ENCODE measurements around the gene WWC2.
"Not testable (repeated sequence)": the region's sequence is repeated elsewhere in the genome, so short reads cannot be mapped to it uniquely, and the experiment has no call there.

The WWC2 gene

DNA sequence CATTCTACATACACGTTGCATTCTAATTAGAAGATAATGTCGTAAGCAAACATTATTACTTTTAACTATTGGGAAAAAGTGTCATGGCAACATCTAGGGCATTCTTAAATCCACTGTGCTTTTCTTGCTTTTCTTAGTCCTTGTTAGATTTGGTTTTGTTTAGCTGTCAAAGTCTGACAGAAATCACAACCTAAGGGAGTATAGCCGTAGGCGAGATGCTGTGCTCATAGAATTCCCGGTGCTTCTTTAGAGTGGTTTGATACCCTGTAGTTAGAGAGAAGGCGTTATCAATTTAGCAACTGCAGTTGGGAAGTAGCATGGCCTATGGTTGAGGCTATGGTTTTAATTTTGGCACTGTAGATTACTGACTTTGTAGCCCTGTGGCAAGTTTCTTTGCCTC lies 45.7 kb downstream of the WWC2 start:
- no peak for DNase-seq

DNA sequence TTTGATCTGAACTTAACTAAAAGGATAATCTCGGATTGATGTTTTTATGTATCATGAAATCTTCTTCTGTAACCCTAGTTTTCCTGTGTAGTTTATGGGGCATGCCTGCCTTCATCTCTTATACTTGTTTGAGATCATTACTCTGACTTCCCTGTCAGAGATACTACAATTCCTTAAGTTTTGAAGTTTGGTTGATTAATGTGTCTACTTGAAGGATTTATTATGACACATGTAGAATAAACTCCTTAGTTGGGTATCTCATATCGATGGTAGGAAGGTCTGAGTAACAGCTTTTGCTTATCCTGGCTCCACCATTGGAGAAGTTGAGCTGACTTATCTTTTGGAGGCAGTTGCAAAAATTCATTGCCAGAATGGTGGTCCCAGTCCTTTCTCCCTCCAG lies 46.7 kb downstream of the WWC2 start:
- no peak for DNase-seq

DNA sequence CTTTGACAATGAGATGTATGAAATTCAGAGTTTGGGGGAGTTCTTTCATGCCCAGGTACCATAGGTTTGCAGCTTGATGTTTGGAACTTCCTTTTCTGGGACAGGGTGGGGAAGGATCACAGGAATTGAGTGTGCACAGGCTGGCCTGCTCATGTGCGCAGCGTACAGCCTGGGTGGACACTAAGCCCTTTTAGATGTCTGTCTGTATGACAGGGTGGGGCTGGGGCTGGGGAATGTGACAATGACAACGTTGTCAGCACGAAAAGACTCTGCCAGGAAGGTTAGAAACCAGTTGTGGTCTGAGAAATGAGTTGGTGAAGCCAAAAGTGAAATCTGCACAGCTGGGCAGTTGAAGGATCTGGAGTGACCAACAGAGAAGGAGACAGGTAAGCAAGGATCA lies 47.4 kb downstream of the WWC2 start:
- DNase-seq, result no peak

DNA sequence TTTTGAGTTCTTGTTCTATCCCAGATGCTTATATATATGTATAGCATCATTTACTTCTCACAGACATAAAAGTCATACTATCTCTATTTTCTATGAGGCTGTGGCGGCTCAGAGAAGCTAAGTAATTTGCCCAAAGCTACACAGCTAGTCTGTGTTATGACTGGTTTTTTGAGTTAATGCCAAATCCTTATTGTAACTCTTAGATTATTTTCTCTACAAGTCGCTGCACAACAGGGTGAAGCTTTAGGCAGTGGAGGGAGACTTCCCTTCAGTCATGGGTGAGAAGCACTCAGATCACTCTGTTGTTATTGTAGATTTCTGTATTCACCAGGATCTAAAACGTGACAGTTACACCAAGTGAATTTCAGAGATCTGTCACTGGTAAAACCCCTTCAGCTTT lies 48.1 kb downstream of the WWC2 start:
- no peak for DNase-seq

DNA sequence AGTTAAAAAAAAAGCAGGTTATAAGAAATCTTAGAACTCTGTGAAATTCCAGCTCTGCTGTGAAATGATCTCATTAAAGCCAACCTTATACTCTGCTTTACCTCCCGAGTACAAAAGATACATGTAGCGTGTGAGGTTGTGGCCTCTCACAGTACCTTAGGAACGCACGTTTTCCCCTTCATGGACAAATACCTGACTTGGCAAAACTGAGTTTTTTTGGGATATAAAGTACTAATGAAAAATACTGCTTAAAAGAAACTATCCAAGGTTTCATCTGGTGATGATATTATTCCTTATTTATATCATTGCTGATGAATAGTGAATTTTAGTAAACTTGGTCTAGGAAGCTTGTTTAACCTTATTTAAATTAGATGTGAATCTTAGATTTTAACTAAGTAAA lies 48.9 kb downstream of the WWC2 start:
- DNase-seq, result no peak

DNA sequence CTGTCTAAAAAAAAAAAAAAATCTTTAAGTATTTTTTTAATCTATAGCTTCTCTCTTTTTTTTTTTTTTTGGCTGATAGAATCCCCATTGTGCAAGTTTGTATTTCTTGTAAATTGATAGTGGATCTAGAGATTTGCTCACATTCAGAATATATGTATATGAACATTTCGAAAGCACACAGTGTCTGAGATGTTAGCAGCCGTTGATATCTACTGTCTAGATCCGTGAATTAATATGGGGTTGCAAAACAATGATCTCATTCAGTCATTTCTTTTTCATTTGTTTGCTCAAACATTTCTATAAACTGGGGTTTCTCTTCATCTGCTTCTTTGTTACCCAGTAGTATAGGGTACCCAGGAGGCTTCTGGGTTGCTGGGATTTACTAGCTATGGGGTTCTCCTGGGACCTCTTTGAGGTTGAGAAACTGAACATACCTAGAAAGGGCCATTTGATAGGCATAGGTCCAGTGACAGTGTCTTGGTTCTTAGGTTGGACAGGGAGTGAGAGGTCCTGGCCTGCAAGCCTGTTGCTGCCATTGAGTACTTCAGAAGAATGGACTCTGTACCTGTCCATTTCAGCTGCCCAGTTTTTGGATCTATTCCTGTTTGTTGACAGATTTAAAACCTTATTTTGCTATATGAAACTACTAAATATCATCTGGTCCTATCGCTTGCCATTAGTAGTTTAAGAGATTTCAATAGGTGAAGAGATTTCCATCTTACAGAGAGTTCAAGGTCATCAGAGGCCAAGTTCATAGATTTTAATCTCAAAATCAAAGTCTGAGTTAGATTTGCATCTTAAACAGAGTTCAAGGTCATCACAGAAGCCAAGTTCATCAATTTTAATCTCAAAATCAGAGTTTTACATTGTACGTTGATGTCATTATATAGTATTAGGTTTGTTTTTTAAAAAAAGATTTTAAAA lies 50.8 kb downstream of the WWC2 start:
- no peak for DNase-seq

DNA sequence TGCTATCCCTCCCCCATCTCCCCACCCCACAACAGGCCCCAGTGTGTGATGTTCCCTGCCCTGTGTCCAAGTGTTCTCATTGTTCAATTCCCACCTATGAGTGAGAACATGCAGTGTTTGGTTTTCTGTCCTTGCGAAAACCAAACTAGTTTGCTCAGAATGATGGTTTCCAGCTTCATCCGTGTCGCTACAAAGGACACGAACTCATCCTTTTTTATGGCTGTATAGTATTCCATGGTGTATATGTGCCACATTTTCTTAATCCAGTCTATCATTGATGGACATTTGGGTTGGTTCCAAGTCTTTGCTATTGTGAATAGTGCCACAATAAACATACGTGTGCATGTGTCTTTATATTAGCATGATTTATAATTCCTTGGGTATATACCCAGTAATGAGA lies 51.6 kb downstream of the WWC2 start:
- not testable (repeated sequence) for DNase-seq

DNA sequence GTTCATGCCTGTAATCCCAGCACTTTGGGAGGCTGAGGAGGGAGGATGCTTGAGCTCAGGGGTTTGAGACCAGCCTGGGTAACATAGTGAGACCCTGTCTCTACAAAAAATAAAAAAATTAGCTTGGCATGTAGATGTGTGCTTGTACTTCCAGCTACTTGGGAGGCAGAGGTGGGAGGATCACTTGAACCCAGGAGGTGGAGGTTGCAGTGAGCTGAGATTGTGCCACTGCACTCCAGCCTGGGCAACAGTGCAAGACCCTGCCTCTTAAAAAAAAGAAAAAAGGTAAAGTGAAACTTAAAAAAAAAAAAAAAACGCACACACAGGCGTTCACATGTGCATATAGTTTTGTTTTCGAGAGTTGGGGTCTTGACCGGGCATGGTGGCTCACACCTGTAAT lies 53.2 kb downstream of the WWC2 start:
- DNase-seq, result not testable (repeated sequence)

DNA sequence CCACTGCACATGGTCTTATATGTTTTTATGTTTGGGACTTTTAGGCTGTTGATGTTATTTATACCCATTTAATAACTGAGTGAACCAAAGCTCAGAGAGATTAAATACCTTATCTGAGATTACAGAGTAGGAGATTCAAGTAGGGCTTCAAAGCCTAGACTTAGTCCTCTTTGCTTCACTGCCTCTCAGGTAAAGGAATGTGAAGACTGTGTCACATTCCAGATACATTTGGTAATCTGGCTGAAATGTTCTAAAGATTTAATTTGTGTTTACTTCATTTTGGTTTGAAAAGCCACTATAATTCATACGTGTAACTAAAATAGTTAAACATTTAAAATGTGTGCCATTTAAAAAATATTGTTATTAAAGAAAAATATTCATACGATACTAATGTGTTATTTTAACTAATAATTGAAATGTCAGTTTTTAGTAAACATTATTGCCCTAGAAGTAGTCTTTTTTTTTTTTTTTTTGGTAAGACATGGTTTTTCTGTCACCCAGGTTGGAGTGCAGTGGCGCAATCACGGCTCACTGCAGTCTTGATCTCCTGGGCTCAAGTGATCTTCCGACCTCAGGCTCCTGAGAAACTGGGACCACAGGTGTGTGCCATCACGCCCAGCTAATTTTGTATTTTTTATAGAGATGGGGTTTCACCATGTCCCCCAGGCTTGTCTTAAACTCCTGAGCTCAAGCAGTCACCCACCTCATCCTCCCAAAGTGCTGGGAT lies 54.3 kb downstream of the WWC2 start:
- no peak for DNase-seq

DNA sequence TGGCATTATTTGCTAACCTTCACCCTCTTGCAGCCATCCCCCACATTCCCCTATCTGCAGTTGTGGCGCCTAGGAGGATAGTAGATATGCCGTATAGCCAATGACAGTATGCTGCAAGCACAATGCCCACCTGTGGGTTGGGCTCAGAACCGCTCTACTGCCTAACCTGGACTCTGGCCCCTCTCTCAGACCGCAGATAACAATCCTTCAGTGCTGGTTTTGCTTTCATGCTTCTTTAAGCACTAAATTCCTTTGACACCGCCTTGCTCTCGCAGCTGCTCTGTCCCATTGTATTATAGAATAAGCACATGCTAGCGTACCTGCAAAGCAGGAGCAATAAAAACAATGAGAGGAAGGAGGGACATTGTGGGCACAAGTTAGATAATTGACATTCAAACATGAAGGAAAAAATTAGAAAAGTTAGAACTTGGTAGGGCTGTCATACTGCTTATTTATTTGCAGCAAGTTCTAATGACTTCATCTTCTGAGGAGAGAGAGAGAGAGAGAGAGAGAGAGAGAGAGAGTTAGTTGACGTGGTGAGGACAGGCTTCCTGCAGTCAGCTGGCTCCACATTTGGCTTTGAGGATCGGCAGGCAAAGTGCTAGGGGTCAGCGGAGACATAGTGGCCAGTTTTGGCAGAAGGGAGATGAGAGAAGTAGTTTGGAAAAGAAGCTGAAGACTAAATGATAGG lies 55.8 kb downstream of the WWC2 start:
- no peak for DNase-seq

DNA sequence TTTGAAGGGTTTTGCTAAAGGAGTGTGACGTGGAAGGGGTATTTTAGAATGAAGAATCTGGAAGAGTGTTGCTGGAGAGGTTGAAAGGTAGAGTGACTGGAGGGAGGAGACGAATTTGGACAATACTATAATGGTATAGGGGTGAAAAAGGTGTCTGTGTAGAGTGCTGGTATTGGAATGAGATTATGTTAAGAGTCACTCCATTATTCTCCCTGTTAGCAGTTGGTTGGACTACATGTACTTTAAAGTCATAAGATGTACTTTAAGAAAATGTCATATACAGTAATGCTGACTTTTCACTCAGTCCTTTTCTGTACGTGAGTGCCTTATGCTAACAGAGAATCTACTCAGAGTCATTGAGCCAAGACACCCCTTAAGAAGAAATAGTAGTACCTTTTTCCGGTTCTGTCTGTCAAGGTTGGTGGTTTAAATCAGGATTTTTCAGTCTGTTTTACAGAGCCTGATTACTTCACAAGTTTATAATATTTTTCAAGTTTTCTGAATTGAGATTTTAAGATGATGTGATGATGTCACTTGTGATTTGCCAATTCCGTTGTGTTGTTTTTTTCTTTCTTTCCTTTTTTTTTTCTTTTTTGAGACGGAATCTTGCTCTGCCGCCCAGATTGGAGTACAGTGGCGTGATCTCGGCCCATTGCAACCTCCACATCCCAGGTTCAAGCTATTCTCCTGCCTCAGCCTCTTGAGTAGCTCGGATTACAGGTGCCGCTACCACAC lies 56.6 kb downstream of the WWC2 start:
- DNase-seq, result no peak

DNA sequence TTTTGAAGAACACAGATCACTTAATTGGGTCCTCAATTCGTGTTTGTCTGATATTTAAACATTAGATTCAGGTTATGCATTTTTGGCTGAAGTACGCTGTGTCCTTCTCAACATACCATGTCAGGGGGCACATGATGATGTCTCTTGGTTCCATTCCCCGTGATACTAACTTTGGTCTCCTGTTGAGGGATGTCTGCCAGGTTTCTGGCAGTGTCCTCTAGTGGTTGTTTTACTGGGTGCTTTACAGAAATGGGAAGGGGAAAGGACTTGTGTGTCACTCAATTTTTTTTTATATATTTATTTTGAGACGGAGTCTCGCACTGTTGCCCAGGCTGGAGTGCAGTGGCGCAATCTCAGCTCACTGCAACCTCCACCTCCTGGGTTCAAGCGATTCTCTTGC lies 58.2 kb downstream of the WWC2 start:
- DNase-seq, result no peak

DNA sequence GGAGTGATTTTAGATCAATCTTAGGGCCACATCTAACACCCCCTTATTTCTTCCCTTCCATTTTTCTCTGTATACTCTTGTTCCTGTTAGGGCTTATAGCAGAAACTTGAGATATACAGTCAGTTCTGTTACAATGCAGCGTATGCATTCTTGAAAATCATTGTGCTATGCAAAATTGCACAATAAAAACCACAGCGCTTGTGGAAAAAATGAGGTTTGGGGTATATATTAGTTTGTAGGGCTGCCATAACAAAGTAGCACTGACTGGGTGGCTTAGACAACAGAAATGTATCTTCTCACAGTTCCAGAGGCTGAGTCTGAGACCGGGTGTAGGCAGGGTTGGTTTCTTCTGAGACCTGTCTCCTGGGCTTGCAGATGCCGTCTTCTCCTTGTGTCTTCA lies 59.0 kb downstream of the WWC2 start:
- no peak for DNase-seq

DNA sequence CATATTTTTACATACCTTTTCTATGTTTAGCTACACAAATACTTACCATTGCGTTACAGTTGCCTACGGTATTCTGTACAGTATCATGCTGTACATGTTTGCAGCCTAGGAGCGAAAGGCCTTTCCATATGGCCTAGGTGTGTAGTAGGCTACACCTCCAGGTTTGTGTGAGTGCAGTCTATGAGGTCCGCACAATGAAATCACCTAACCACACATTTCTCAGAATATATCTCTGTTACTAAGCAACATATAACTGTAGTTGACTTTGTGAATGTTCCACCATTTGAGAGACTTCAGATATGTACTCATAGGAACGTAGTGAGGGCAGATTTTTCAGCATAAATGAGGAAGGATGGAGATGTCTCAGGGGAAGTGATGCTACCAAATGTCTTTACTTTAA lies 62.6 kb downstream of the WWC2 start:
- no peak for DNase-seq

DNA sequence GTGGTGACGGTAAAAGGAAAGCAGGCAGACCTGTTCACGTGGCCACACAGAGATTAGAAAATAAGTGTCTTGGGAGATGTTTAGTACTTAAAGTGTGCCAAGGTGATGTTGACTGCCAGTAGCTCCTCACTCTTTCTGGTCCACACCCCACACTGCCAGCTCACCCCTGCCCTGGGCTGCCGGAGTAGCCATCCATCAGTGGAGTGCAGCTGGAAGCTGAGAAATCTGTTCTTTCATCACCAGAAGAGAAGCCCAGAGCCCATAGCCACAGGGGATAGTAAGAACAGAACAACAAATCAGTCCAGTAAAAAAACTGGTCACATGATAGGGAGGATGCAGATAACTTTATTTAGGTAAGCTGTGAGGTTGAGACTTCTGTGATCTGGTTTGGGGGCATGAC lies 64.1 kb downstream of the WWC2 start:
- DNase-seq, result no peak

DNA sequence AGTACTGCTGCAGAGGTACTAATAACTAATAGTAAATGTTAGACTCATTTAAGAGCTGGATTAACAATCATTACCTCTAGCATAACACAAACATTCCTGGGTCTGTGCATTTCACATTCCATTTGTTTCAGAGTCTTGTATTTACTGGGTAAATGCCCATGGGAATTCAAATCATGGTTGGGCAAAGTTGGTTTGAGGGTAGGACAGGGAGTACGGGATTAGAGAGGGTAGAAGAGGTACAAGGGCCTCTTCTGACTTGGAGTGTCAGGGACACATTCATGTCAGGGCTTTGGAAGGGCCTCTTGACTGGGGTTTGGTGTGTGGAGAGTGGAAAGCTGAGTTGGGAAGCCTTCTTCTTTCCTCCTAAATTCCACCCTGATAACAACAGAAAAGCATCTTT lies 65.9 kb downstream of the WWC2 start:
- no peak for DNase-seq

DNA sequence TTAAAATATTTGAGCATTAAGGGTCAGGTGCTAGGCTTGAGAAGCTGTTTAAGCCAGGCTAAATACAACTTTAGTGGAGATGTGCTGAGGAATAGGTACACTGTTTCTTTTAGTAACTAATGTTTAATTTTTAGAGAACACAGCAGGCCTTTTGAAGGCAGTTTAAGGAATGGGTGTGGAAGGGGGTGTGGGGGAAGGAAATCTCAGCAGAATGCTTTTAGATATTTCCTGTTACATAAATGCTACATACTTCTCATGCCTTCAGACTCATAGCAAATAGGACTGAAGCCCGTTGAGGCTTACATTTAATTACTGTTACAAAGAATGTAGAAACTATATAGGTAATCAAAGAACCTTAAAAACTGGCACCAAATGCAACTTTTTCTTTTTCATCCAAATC lies 66.3 kb downstream of the WWC2 start:
- no peak for DNase-seq

DNA sequence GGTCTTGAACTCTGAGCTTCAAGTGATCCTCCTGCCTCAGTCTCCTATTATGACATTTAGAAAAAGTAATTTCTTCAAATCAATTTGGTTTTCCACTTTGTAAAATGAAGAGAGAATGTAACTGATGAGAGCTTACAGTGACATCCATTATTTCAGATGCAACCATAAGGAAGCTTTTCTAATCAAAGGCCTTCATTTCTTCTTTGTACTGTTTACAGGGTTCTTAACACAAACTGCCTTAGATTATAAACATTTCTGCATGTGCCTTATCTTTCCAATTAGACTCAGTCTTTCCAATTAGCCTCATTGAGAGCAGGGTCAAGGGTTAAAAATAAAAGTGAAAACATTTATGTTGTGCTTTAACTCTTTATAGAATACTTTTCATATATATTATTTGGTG lies 71.8 kb downstream of the WWC2 start:
- DNase-seq, result no peak

DNA sequence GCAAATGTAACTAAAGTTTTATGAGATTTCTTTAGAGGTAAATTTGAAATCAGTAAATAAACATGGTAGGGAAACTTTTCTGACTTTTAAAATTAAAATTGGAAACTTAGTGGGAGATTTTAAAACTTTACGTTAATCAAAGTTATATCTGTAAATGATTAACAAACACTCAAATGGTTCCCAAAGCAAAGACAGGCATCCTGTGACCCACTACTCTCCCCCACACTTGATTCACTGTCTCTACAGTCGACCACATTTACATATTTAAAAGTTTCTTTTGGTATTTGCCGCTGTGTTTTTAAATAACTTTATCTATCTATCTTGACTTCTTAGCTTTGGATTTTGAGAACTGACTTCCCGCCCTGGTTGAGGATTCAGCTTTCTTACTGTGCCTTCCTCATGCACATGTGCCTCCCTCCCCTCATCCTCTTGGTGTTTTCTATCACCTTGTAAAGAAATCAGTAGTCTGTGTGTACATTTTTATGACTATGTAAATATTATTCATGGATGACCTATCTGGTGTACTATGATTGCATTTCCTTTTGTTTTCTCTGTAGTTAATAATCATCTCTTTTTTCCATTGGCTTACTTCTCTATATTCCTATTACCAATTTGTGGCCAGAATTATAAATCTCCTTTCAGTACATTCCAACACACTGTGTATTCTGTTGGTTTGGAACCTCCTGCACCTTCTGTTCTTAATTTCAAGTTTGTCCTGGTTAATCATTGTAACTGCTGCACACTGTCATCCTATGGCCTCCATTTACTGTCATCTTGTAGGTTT lies 72.6 kb downstream of the WWC2 start:
- DNase-seq, result no peak

DNA sequence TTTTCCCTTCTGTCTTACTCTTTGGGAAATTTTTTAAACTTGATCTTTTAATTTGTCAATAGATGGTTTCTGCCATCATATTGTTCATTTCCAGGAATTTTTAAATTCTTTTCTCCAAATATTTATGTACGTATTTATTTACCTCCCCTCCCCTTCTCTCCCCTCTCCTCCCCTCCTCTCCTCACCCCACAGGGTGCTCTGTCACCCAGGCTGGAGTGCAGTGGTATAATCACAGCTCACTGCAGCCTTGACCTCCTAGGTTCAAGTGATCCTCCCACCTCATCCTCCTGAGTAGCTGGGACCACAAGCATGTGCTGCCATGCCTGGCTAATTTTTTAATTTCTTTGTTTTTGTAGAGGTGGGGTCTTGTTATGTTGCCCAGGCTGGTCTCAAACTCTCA lies 73.8 kb downstream of the WWC2 start:
- no peak for DNase-seq

DNA sequence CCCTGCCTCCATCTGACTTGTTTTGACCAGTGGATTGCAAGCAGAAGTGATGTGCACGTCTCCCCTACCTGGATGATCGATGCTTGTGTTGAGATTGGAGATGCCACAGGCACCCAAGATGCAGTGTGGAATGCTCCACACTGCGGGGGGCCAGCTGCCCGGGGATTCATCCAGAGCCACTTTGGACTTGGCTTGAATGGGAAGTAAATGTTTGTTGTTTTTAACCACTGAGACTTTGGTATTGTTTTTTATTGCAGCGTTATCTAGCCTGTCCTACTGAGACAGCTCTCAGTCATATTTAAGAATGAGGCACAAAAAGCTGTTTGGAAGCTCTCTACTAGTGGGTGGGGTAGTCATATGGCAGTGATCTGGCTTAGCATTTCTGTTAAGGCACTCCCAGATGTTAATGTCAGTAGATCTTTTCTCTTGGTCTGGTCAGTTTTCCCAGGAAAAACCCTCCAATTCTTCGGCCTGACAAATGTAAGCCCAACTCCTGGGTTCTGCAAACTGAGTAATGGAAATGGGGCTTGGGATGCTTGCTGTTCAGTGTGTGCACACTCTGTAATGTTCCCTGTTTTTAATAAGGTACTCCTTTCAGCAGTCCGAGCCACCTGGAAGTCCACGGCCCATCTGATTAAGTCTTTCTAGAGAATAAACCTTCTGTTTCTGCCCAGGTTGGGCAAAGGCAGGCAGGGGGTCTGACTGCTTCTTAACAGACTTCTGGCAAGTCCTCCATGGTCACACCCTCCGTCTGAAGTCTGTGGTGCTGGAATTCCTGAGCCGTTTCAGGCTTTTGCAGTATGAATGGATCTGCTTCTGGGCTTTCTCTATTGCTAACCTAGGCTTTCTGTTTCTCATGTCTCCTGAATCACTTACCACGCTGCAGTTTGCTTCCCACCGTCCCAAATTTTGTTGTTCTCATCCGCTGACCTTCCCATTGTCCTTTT lies 74.8 kb downstream of the WWC2 start:
- no peak for DNase-seq
